ENCODE results near the gene C22orf39.
"Not testable (repeated sequence)": the region's sequence is repeated elsewhere in the genome, so short reads cannot be mapped to it uniquely, and the experiment has no call there.

C22orf39 gene

GRCh38 chr22:19453718-19454117, 6.2 kb upstream of the C22orf39 start:
- no peak for DNase-seq (ENCODE audit: low spot score)

GRCh38 chr22:19451570-19451969, 4.1 kb upstream of the C22orf39 start:
- DNase-seq (ENCODE audit: low spot score) = no peak

- no peak for DNase-seq (ENCODE audit: low spot score)
Measured at GRCh38 chr22:19450363-19451175, 3.1 kb upstream of the C22orf39 start.

- no peak for DNase-seq (ENCODE audit: low spot score)
Measured at GRCh38 chr22:19449422-19449767, 1.9 kb upstream of the C22orf39 start.

- DNase-seq (ENCODE audit: low spot score) = no peak
Measured at GRCh38 chr22:19448739-19449421, 1.4 kb upstream of the C22orf39 start.

GRCh38 chr22:19448076-19448607, 631 bp upstream of the C22orf39 start:
- no peak for DNase-seq (ENCODE audit: low spot score)

GRCh38 chr22:19446603-19447329, 745 bp downstream of the C22orf39 start:
- DNase-seq (ENCODE audit: low spot score) = no peak

- not testable (repeated sequence) for DNase-seq (ENCODE audit: low spot score)
Measured at GRCh38 chr22:19445279-19445982, 2.1 kb downstream of the C22orf39 start.

GRCh38 chr22:19443544-19444211, 3.8 kb downstream of the C22orf39 start:
- no peak for DNase-seq (ENCODE audit: low spot score)

- DNase-seq (ENCODE audit: low spot score) = no peak
Measured at GRCh38 chr22:19442166-19442565, 5.3 kb downstream of the C22orf39 start.

- DNase-seq (ENCODE audit: low spot score) = no peak
Measured at GRCh38 chr22:19440411-19441195, 6.9 kb downstream of the C22orf39 start.

- no peak for DNase-seq (ENCODE audit: low spot score)
Measured at GRCh38 chr22:19438298-19438697, 9.2 kb downstream of the C22orf39 start.

GRCh38 chr22:19436444-19437161, 10.9 kb downstream of the C22orf39 start:
- DNase-seq (ENCODE audit: low spot score) = not testable (repeated sequence)

- no peak for DNase-seq (ENCODE audit: low spot score)
Measured at GRCh38 chr22:19434829-19435580, 12.5 kb downstream of the C22orf39 start.

- DNase-seq (ENCODE audit: low spot score) = no peak
Measured at GRCh38 chr22:19434401-19434800, 13.1 kb downstream of the C22orf39 start.

GRCh38 chr22:19432133-19432851, 15.2 kb downstream of the C22orf39 start, which contains the start of gene MRPL40:
MRPL40 (plus strand) TSS chr22:19432545; CDS start chr22:19432555, 10 bp downstream.
- peak; percentile 98 for DNase-seq (ENCODE audit: low spot score)

- peak; percentile 89 for DNase-seq (ENCODE audit: low spot score)
Measured at GRCh38 chr22:19431649-19432132, 15.8 kb downstream of the C22orf39 start, which contains the start of gene HIRA. HIRA (minus strand) TSS chr22:19431733; CDS start chr22:19431476, 257 bp downstream.
